Measurements from ENCODE around the gene C2orf78. TPM values are rescaled to one million over a fixed set of nuclear protein-coding genes. Genes with fewer than 3 reads are reported as not detected.

Gene C2orf78
- total RNA-seq, 1 experiment from 2014 or later: 0.39 TPM

GRCh38 chr2:73828818-73829570 is 45.0 kb downstream of the C2orf78 start, which contains the start of gene STAMBP (continued):
- TF ChIP-seq MAX (CRISPR knock-in tag; IDR thresholded peaks at IDR 0.05) (peak; percentile 76), TEAD4 (CRISPR knock-in tag; IDR thresholded peaks at IDR 0.05) (no peak), HMGXB4 (CRISPR knock-in tag; IDR thresholded peaks at IDR 0.05) (no peak), ZNF281 (CRISPR knock-in tag; IDR thresholded peaks at IDR 0.05) (no peak), ERG (CRISPR knock-in tag; IDR thresholded peaks at IDR 0.05) (no peak), ZNF219 (CRISPR knock-in tag; IDR thresholded peaks at IDR 0.05; ENCODE audit: borderline replicate concordance) (no peak), IRF1 (CRISPR knock-in tag; IDR thresholded peaks at IDR 0.05) (peak; percentile 62; the same call in 1 of the 2 replicates), ZMAT4 (CRISPR knock-in tag; IDR thresholded peaks at IDR 0.05) (no peak)

- Mint-ChIP-seq H3K27me3 (ENCODE audit: low read depth) (peaks cover 19% of the 10 kb centered on the region), H3K4me3 (no peak overlapping the region; the same call in 1 of the 2 replicates), H3K4me1 (peaks cover 12% of the 10 kb centered on the region), H3K36me3 (peaks cover 25% of the 10 kb centered on the region), H3K9me3 (peaks cover 12% of the 10 kb centered on the region), H3K27ac (no peak overlapping the region)
- ChIA-PET POLR2A (no interaction called here), CTCF (no interaction called here)
- DNase-seq (ENCODE audit: low spot score) (no peak), ATAC-seq (no peak)
- TF ChIP-seq KAT7 (CRISPR knock-in tag; IDR thresholded peaks at IDR 0.05; ENCODE audit: borderline replicate concordance) (no peak), ZNF416 (CRISPR knock-in tag; IDR thresholded peaks at IDR 0.05) (no peak), E2F5 (CRISPR knock-in tag; IDR thresholded peaks at IDR 0.05) (no peak), MLX (CRISPR knock-in tag; IDR thresholded peaks at IDR 0.05) (no peak), HMGA2 (CRISPR knock-in tag; IDR thresholded peaks at IDR 0.05) (no peak), ZNF532 (CRISPR knock-in tag; IDR thresholded peaks at IDR 0.05; ENCODE audit: borderline replicate concordance) (no peak), GABPB1 (CRISPR knock-in tag; IDR thresholded peaks at IDR 0.05) (no peak), IRF1 (CRISPR knock-in tag; IDR thresholded peaks at IDR 0.05) (no peak)
Measured at GRCh38 chr2:73830871-73831401, 47.0 kb downstream of the C2orf78 start.
